GM21717 (cell line): ENCODE measurements around the gene KY.
"Not testable (repeated sequence)": the region's sequence is repeated elsewhere in the genome, so short reads cannot be mapped to it uniquely, and the experiment has no call there.

ENCODE experiments used
- ATAC-seq: cut with Tn5 transposase; IDR thresholded peaks from one replicate; pipeline ENCODE4 v1.9.1; 2021; ENCODE audit warnings: mild to moderate bottlenecking, moderate library complexity; ENCODE audit not compliant: unreplicated experiment

KY gene

GRCh38 chr3:134603956-134604355, 46.9 kb downstream of the KY start:
- no peak for ATAC-seq

GRCh38 chr3:134603480-134603879, 47.3 kb downstream of the KY start:
- ATAC-seq: no peak

DNA sequence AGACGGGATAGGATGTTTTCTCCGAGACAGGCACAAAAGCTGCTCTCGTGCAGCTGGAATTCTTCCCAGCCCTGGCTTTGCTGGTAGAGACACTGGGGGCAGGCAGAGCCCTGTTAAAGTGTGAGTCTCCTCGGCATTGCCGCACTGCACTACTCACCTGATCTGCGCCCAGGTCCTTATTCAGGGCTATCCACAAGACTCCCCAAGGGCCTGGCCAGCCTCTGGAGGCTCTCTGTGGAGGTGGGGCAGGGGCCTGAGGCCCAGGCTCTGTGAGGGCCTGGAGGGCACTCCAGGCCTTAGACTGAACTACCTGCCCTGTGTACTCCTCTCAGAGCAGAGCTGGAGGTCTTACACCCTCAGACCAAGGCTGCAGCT, 48.4 kb downstream of the KY start:
- ATAC-seq: no peak

- no peak for ATAC-seq
These were observed 49.0 kb downstream of the KY start for GRCh38 chr3:134601539-134602439.

DNA sequence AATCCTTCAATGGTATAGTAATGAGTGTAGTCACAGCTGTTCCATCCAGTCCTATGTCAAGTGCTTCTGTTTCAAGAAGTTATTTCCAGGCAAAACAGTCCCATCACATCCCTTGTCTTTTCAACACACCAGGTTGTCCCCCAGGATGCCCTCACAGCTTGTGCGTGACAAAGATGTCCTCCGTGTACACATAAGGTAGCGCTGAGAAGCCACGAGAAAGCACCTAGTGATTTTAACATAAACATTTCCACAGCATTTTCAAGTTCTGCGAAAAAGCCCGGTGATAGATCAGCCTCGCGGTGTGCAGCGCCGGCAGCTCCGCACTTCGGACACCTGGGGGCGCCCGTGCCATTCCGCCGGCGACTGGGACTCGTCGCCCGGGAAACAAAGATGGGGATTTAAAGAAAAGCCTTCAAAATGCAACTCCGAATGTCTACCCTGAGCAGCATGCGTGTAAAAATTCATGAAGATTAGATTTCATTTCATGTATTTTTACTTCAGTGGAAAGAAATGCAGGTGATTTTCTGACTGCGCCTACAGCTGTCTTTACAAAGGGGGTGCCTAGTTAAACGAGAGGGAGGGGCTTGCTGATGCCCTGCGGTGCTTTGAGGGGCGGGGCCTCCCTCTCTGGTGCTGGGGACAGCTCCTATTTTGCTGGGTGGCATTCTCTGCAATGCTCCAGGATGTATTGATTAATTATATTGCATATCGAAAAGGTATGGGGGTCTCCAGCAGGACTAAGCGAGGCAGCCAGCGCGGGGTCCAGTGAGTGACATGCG, 49.9 kb downstream of the KY start:
- peak; percentile 75 for ATAC-seq

- ATAC-seq: no peak
These were observed 50.6 kb downstream of the KY start for GRCh38 chr3:134600206-134600605.

- ATAC-seq: no peak
These were observed 51.9 kb downstream of the KY start for GRCh38 chr3:134598763-134599545.

DNA sequence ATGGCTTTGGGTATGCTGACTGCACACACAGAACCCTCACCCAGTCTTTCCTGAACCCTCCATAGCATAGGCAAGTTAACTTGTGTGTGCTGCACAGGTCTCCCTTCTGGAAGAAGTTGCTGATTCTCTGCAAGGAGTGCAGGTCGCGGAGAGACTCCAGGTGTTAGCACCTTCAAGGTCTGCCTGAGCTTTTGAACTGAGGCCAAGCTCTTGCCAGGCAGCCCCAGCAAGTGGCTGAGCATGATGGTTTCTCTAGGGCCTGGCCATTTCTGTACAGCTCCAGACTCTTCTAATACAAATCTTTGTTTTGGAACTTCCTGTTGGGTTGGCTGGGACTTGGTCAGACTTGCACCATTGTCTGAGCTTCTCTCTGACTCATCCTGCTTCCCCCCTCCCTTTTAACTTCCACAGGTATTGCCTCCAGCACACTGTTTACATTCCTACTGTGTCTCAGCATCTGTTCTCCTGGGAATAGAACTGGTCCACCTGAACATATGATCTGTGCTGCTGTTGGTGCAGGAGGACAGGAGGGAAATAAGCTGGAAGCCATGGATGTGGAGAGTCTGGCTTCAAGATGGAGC, 53.3 kb downstream of the KY start:
- ATAC-seq: no peak

DNA sequence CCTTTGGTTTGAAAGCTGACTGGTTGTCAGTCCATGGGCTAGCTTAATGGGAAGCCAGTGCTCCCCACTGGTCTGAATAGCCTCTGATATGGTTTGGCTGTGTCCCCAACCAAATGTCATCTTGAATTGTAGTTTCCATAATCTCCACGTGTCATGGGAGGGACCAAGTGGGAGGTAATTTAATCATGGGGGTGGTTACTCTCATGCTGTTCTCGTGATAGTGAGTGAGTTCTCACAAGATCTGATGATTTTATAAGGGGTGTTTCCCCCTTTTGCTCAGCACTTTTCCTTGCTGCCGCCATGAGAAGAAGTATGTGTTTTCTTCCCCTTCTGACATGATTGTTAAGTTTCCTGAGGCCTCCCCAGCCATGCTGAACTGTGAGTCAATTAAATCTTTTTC, 55.8 kb downstream of the KY start:
- ATAC-seq: not testable (repeated sequence)

GRCh38 chr3:134594331-134594741, 56.5 kb downstream of the KY start:
- no peak for ATAC-seq

DNA sequence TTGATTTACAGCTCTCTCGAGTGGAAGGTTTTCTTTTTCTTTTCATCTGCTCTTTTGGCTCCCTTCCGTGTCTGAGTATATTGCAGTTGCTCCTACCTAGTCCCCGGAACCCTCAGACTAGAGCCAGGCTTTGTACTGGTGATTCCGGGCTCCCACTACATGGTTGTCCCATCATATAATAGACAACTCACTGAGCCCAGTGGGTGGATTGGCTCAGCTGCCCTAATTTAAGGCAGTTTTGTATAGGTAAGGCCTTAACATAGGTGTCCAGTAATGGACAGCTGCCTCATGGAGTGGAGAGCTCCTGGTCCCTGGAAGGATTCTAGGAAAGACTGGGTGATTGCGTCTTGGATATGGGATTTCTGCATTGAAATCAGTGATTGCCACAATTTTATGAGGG, 58.0 kb downstream of the KY start:
- no peak for ATAC-seq

DNA sequence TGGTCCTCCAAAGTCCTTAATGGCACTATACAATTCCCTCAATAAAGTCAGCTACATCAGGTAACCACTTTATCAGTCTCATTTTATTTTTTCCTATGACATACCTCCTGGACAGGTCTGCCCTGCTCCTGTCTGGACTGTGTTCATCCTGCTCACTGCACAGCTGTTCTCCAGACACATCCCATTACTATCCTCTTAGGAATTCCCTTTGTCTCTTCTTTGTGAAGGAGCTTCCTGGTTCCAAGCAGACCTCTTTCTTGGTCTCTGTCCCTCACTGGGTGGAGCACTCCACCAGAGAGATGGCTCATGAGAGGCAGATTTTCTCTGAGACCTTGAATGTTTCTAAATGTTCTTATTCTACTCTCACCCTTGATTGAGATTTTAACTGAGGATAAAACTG, 60.1 kb downstream of the KY start:
- ATAC-seq: no peak

DNA sequence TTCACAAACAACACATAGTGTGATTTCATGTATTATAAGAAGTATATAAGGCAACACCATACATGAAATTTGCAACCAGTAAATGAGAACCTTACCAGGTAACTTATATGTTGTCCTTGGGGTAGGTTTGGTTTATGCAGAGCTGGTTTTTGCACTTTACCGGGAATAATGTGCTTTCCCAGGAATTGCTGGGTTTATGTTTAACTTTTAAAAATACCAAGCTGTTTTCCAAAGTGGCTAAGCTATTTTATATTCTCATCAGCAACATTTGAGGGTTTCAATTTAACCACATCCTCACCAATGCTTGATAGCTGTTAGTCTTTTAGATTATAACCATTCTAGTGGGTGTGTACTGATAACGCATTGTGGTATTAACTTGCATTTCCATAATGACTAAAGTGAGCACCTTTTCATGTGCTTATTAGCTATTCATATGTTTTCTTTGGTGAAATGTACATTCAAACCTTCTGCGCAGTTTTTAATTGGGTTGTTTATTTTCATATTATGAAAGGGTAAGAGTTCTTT, 71.6 kb downstream of the KY start:
- ATAC-seq: no peak

DNA sequence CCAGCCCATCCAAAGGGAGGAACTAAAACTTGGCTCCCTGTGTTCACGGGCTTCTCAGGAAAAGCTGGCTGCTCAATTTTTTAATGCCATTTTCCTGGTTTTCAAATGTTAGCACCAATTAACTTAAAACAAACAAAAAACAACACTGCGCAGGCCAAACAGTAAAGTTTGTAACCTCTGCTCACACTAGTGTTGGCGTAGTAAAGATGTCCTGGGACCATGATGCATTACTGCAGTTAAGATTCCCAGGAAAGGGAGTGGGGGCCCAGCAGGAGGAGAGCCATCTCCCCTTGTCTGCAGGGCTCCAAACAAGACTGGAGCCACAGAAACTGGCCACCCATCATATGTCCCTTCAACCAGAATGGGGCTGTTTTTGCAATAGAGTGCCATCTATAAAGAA, 74.0 kb downstream of the KY start:
- no peak for ATAC-seq

GRCh38 chr3:134576426-134576825, 74.4 kb downstream of the KY start:
- ATAC-seq: no peak

- not testable (repeated sequence) for ATAC-seq
These were observed 80.9 kb downstream of the KY start for GRCh38 chr3:134569899-134570298.

- no peak for ATAC-seq
These were observed 82.0 kb downstream of the KY start for GRCh38 chr3:134568790-134569189.

GRCh38 chr3:134567605-134568004, 83.2 kb downstream of the KY start:
- no peak for ATAC-seq

- no peak for ATAC-seq
These were observed 85.8 kb downstream of the KY start for GRCh38 chr3:134564991-134565390.

DNA sequence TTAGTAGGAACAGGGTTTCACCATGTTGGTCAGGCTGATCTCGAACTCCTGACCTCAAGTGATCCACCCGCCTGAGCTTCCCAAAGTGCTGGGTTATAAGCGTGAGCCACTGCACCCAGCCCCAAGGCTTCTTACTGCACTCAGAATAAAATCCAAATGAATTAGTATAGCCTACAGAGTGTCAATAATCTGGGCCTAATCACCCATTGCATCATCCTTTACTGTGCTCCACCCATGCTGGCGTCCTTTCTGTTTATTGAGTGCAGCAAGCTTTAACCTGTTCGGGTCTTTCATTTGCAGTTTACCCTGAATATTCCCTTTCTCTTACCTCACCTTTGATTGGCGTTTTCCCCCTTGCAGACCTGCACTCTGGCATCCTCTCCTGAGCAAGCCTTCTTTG, 87.2 kb downstream of the KY start:
- no peak for ATAC-seq

DNA sequence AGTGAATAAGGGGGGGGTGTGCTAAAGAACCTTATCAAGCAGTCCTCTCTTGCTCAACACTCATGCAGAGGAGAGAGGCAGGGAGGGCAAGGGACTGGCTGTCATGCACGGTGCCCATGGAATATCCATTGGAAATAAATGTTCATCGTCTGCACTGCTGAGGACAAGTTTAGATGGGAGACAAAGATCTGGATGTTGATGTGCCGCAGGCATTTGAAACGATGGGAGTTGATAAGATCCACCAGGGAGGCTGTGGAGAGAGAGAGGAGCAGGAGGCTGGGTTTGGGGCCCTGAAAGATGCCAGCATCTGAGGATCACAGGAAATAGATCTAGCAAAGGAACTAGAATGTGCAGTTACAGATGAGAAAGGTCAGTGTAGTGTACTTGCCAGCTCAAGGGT, 88.8 kb downstream of the KY start:
- ATAC-seq: no peak
